A673 (cell line): ENCODE data around the gene DAPK3. TPM values are rescaled to one million over a fixed set of nuclear protein-coding genes. Genes with fewer than 3 reads are reported as not detected.

Experiments used
- BruUV-seq: library from RNA; stranded (reverse); fragments of 400-500 nt; replicated peaks from 2 replicates; lab custom pipeline; 2021; lab: Mats Ljungman, UMichigan
- CTCF ChIA-PET: fragments of 300-600 bp; sonication (Branson Sonifier 250); formaldehyde crosslinking; loops from one replicate; lab custom pipeline; 2022; ENCODE audit warnings: antibody characterized with exemption; lab: Charles Lee
- POLR2A ChIA-PET: fragments of 300-600 bp; sonication (Branson Sonifier 250); formaldehyde crosslinking; loops from one replicate; lab custom pipeline; 2022; ENCODE audit warnings: antibody characterized with exemption; ENCODE audit not compliant: low non-redundant PET; lab: Charles Lee
- DNase-seq: peaks from one replicate; pipeline ENCODE4 v3.0.0-alpha.2; 2015; ENCODE audit warnings: low spot score
- H3K27ac ChIP-seq: fragments of 200-600 bp; sonication (generic); 2 replicates; pipeline ENCODE4 v1.5.1; 2016; ENCODE audit warnings: mixed run types, low read depth, mild to moderate bottlenecking, mixed read lengths, antibody characterized with exemption, low read length; ENCODE audit not compliant: poor library complexity, severe bottlenecking
- H3K27me3 ChIP-seq: fragments of 200-600 bp; sonication (generic); replicated peaks from 2 replicates; pipeline ENCODE4 v1.6.1; 2017; ENCODE audit warnings: mixed run types, low read depth, mild to moderate bottlenecking, mixed read lengths, antibody characterized with exemption, low read length; ENCODE audit not compliant: insufficient read depth, poor library complexity
- H3K36me3 ChIP-seq: fragments of 200-600 bp; sonication (generic); 2 replicates; pipeline ENCODE4 v1.6.1; 2016; ENCODE audit warnings: mixed run types, mild to moderate bottlenecking, mixed read lengths, antibody characterized with exemption, low read length; ENCODE audit not compliant: insufficient read depth, poor library complexity, severe bottlenecking
- H3K4me1 ChIP-seq: fragments of 200-600 bp; sonication (generic); 2 replicates; pipeline ENCODE4 v1.6.1; 2017; ENCODE audit warnings: mixed run types, mild to moderate bottlenecking, mixed read lengths, antibody characterized with exemption, low read length; ENCODE audit not compliant: insufficient read depth, poor library complexity, severe bottlenecking
- H3K4me3 ChIP-seq: fragments of 200-600 bp; sonication (generic); 2 replicates; pipeline ENCODE4 v1.5.1; 2016; ENCODE audit warnings: low read depth, mixed run types, mild to moderate bottlenecking, mixed read lengths, low read length; ENCODE audit not compliant: poor library complexity, severe bottlenecking
- H3K9me3 ChIP-seq: fragments of 200-600 bp; sonication (generic); 2 replicates; pipeline ENCODE4 v1.6.1; 2016; ENCODE audit warnings: mixed run types, low read depth, mild to moderate bottlenecking, mixed read lengths, antibody characterized with exemption, low read length; ENCODE audit not compliant: poor library complexity, severe bottlenecking
- EZH2 ChIP-seq: fragments of 200-600 bp; sonication (generic); IDR thresholded peaks from 2 replicates; pipeline ENCODE4 v1.6.1; 2017; ENCODE audit warnings: borderline replicate concordance, low read depth, mild to moderate bottlenecking, mixed read lengths, antibody characterized with exemption, low read length; ENCODE audit not compliant: poor library complexity, severe bottlenecking
- intact Hi-C: fragments of 100-400 bp; cut with micrococcal nuclease; formaldehyde crosslinking; loops from one replicate; pipeline ENCODE4 v1.10.0; 2022; ENCODE audit not compliant: unreplicated experiment
- total RNA-seq: library from RNA; stranded (reverse); gene quantifications from 2 replicates; pipeline ENCODE4 v1.2.3, GENCODE V29; 2021
- TF ChIP-seq, protein P1 (sequence below): fragments of 300-800, 200-600 bp; sonication (generic); conservative IDR thresholded peaks from 2 replicates; pipeline ENCODE4 v1.5.1; 2017; ENCODE audit warnings: low read depth, mild to moderate bottlenecking, antibody characterized with exemption, low read length, moderate library complexity, mixed read lengths

DAPK3 gene
- total RNA-seq, 1 experiment from 2014 or later: 65.9 TPM

- Histone ChIP-seq H3K36me3 (peaks cover 27% of the 10 kb centered on the region), H3K9me3 (no peaks in the 10 kb centered on the region), H3K27me3 (no peaks in the 10 kb centered on the region), H3K4me1 (peaks cover 9% of the 10 kb centered on the region), H3K27ac (no peak overlapping the region), H3K4me3 (no peak overlapping the region)
- intact Hi-C loops: no loop called here
- ChIA-PET CTCF (no interaction called here), POLR2A (no interaction called here)
- BruUV-seq: no TSS peak
- no peak for DNase-seq
- TF ChIP-seq, protein P1, sequence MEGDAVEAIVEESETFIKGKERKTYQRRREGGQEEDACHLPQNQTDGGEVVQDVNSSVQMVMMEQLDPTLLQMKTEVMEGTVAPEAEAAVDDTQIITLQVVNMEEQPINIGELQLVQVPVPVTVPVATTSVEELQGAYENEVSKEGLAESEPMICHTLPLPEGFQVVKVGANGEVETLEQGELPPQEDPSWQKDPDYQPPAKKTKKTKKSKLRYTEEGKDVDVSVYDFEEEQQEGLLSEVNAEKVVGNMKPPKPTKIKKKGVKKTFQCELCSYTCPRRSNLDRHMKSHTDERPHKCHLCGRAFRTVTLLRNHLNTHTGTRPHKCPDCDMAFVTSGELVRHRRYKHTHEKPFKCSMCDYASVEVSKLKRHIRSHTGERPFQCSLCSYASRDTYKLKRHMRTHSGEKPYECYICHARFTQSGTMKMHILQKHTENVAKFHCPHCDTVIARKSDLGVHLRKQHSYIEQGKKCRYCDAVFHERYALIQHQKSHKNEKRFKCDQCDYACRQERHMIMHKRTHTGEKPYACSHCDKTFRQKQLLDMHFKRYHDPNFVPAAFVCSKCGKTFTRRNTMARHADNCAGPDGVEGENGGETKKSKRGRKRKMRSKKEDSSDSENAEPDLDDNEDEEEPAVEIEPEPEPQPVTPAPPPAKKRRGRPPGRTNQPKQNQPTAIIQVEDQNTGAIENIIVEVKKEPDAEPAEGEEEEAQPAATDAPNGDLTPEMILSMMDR: no peak
- TF ChIP-seq EZH2: no peak
Measured at GRCh38 chr19:4010808-4011110, 39.9 kb upstream of the DAPK3 start.

- TF ChIP-seq, protein P1: no peak
- no peak for TF ChIP-seq EZH2
- DNase-seq: no peak
- H3K4me1 ChIP-seq: peaks cover 9% of the 10 kb centered on the region
- ChIA-PET POLR2A (no interaction called here), CTCF (no interaction called here)
- no peaks in the 10 kb centered on the region for H3K9me3 ChIP-seq
- H3K36me3 ChIP-seq: peaks cover 27% of the 10 kb centered on the region
- intact Hi-C loops: no loop called here
- H3K4me3 ChIP-seq: no peak overlapping the region
- no peak overlapping the region for H3K27ac ChIP-seq
- no TSS peak for BruUV-seq
- no peaks in the 10 kb centered on the region for H3K27me3 ChIP-seq
Measured at GRCh38 chr19:4009990-4010807, 39.3 kb upstream of the DAPK3 start.

DNA sequence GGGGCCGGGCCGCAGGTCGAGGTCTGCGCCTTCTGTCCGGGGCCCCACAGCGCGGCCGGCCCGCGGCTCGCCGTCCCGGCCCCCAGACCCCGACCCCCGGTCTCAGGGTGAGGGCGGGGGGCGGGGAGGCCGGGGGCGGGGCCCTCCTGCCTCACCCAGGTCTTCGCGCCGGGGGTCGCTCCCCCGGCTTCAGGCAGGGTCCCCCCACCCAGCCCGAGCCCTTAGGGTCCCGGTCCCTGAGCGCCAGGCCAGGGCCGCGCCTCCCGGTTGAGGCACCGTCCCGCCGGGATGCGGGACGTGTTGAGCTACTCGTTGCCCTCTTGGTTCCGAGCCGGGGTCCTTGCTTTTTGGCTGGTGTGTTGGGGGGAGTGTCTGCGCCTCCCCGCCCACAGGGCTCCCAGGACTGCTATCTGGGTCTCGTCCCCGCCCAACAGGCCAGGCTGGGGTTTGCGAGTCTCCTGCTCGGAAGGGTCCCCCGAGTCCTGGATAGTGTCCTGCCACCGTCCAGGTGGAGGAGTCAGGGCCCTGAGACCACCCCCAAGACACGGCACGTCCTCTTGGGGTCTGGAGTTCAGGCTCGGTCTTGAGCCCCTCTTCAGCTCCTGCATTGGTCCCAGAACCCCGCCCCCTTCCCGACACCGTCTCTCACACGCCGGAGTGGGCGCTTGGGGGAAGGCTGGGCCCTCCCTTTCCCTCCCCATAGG lies 37.1 kb upstream of the DAPK3 start:
- Histone ChIP-seq H3K27ac (peak overlapping the region; percentile 80), H3K4me3 (peak overlapping the region; percentile 66), H3K9me3 (no peaks in the 10 kb centered on the region), H3K36me3 (peaks cover 7% of the 10 kb centered on the region), H3K27me3 (no peaks in the 10 kb centered on the region), H3K4me1 (peaks cover 9% of the 10 kb centered on the region)
- CTCF ChIA-PET: interaction anchor here (0.7 to 1.3 kb wide), 2 partner anchors 20 to 133 kb away, joined by 4 to 8 read pairs; no protein-coding TSS in a partner anchor
- intact Hi-C loops: no loop called here
- DNase-seq: peak; percentile 47
- no TSS peak for BruUV-seq
- POLR2A ChIA-PET: interaction anchor here (0.6 to 1.8 kb wide), 3 partner anchors 23 to 1285 kb away, joined by 5 to 7 read pairs (median 5); partner anchors contain the start of gene EEF2
- TF ChIP-seq, protein P1: no peak
- TF ChIP-seq EZH2: no peak
